Neural progenitor cell (in vitro differentiated cells): ENCODE data around the gene CCR2.

Source experiments
- EZH2 ChIP-seq: fragments of 200-600 bp; sonication (generic); IDR thresholded peaks from 2 replicates; pipeline ENCODE4 v1.6.1; 2017; ENCODE audit warnings: antibody characterized with exemption, mild to moderate bottlenecking, moderate library complexity
- EZH2phosphoT487 ChIP-seq: fragments of 200-600 bp; sonication (generic); IDR thresholded peaks from 2 replicates; pipeline ENCODE4 v1.6.1; 2017; ENCODE audit warnings: antibody characterized with exemption
- TF ChIP-seq, protein P1 (sequence below): fragments of 200-600 bp; sonication (generic); IDR thresholded peaks from 2 replicates; pipeline ENCODE4 v1.5.1; 2017; ENCODE audit warnings: antibody characterized with exemption, mild to moderate bottlenecking

DNA sequence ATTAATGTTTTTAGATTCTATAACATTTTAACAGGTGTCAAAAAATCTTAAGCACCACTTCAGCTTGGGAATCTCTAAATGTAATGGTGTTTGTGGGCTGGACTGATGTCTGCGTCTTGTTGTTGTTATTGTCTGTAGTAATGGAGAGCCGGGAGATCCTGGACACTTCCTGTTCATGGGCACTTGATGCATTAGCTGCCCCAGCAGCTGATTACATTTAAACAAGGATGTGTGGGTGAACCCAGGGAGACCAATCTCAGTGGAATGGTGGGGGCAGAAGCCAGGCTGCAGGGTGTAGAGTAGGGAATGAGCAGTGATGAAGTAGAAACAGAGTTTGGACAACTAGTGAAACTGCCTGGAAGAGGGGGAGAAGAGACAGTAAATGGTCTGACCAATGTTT is 45.2 kb downstream of the CCR2 start:
- TF ChIP-seq, protein P1, sequence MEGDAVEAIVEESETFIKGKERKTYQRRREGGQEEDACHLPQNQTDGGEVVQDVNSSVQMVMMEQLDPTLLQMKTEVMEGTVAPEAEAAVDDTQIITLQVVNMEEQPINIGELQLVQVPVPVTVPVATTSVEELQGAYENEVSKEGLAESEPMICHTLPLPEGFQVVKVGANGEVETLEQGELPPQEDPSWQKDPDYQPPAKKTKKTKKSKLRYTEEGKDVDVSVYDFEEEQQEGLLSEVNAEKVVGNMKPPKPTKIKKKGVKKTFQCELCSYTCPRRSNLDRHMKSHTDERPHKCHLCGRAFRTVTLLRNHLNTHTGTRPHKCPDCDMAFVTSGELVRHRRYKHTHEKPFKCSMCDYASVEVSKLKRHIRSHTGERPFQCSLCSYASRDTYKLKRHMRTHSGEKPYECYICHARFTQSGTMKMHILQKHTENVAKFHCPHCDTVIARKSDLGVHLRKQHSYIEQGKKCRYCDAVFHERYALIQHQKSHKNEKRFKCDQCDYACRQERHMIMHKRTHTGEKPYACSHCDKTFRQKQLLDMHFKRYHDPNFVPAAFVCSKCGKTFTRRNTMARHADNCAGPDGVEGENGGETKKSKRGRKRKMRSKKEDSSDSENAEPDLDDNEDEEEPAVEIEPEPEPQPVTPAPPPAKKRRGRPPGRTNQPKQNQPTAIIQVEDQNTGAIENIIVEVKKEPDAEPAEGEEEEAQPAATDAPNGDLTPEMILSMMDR, result no peak
- TF ChIP-seq EZH2 (no peak), EZH2phosphoT487 (no peak)
